Measurements from ENCODE around the gene NMT1. TPM values are rescaled to one million over a fixed set of nuclear protein-coding genes. Genes with fewer than 3 reads are reported as not detected.

Gene NMT1
- total and polyA plus RNA-seq, 2 experiments from 2014 or later, result 95.6 to 298 TPM

- Histone ChIP-seq H3K36me3 (ENCODE audit: insufficient read depth) (no peaks in the 10 kb centered on the region), H3K79me2 (replicated peaks; ENCODE audit: insufficient read depth) (no peaks in the 10 kb centered on the region), H3K27me3 (ENCODE audit: insufficient read depth) (no peaks in the 10 kb centered on the region), H3K4me3 (peak overlapping the region; percentile 86), H4K20me1 (replicated peaks; ENCODE audit: insufficient read depth) (no peaks in the 10 kb centered on the region), H3K4me1 (ENCODE audit: insufficient read depth) (peaks cover 20% of the 10 kb centered on the region), H3K27ac (ENCODE audit: low read depth) (0 out of 2 replicates have a peak overlapping the region, but pooled peaks have one; percentile 69), H2AFZ (peak overlapping the region; percentile 92; the same call in 1 of the 2 replicates), H3K9me2 (ENCODE audit: insufficient read depth) (no peaks in the 10 kb centered on the region), H3K4me2 (peak overlapping the region; percentile 80), H3F3A (replicated peaks; ENCODE audit: low read depth) (peaks cover 12% of the 10 kb centered on the region)
- Mint-ChIP-seq H3K36me3 (ENCODE audit: low read depth) (peaks cover 2% of the 10 kb centered on the region; the same call in 1 of the 3 replicates), H3K4me3 (peak overlapping the region; percentile 72), H3K9me3 (no peaks in the 10 kb centered on the region), H3K4me1 (peaks cover 28% of the 10 kb centered on the region), H3K27ac (0 out of 2 replicates have a peak overlapping the region, but pooled peaks have one; percentile 15), H3K27me3 (ENCODE audit: insufficient read depth, low read depth, poor library complexity) (peaks cover 25% of the 10 kb centered on the region)
- ATAC-seq (0 out of 3 replicates have a peak, but pooled peaks have one; percentile 0), DNase-seq (ENCODE audit: low spot score) (peak; percentile 47)
- TF ChIP-seq EZH2phosphoT487 (IDR thresholded peaks at IDR 0.05; ENCODE audit: unreplicated experiment) (no peak), CREB1 (CRISPR knock-in tag; IDR thresholded peaks at IDR 0.05; ENCODE audit: low read depth) (no peak), ZNF462 (CRISPR knock-in tag; IDR thresholded peaks at IDR 0.05) (no peak), REST (IDR thresholded peaks at IDR 0.05; ENCODE audit: unreplicated experiment) (no peak), ZNF114 (CRISPR knock-in tag; IDR thresholded peaks at IDR 0.05) (no peak), POLR2AphosphoS5 (IDR thresholded peaks at IDR 0.05; ENCODE audit: low read depth) (no peak), EZH2 (IDR thresholded peaks at IDR 0.05; ENCODE audit: low read depth, unreplicated experiment) (no peak), CTCF (conservative IDR thresholded peaks at IDR 0.05; ENCODE audit: low read depth in 2 of 2) (no peak), JUNB (IDR thresholded peaks at IDR 0.05; ENCODE audit: unreplicated experiment) (no peak), NANOG (IDR thresholded peaks at IDR 0.05; ENCODE audit: borderline replicate concordance) (no peak), STAT1 (IDR thresholded peaks at IDR 0.05; ENCODE audit: unreplicated experiment) (no peak), ETS1 (IDR thresholded peaks at IDR 0.05) (no peak), ZNF331 (CRISPR knock-in tag; IDR thresholded peaks at IDR 0.05; ENCODE audit: low read depth) (no peak)
These were observed 82.1 kb downstream of the NMT1 start for GRCh38 chr17:45143094-45143670.
